GM12878 (cell line): ENCODE results near the gene AEBP1. TPM values are rescaled to one million over a fixed set of nuclear protein-coding genes. Genes with fewer than 3 reads are reported as not detected.

Experiments used
- BMI1 ChIP-seq: fragments of 450-650 bp; IDR thresholded peaks from 2 replicates; pipeline ENCODE4 v1.6.1; 2016; ENCODE audit warnings: mild to moderate bottlenecking, moderate library complexity, borderline replicate concordance
- E4F1 ChIP-seq: fragments of 450-650 bp; IDR thresholded peaks from 2 replicates; pipeline ENCODE4 v1.6.1; 2018; ENCODE audit warnings: borderline replicate concordance, mild to moderate bottlenecking; ENCODE audit not compliant: partially characterized antibody
- HCFC1 ChIP-seq: fragments of 150-350 bp; IDR thresholded peaks from 2 replicates; pipeline ENCODE4 v1.6.1; 2014; ENCODE audit warnings: low read length
- IKZF1 ChIP-seq: fragments of 450-650 bp; conservative IDR thresholded peaks from 2 replicates; pipeline ENCODE4 v1.6.1; 2017; ENCODE audit warnings: antibody characterized with exemption, mild to moderate bottlenecking
- IRF3 ChIP-seq: fragments of 450-650 bp; IDR thresholded peaks from 2 replicates; pipeline ENCODE4 v1.6.1; 2014; ENCODE audit warnings: mild to moderate bottlenecking
- MTA3 ChIP-seq: IDR thresholded peaks from 2 replicates; pipeline ENCODE4 v1.6.1; 2012; ENCODE audit warnings: low read length, inconsistent platforms, borderline replicate concordance
- MYB ChIP-seq: fragments of 150-350 bp; IDR thresholded peaks from 2 replicates; pipeline ENCODE4 v1.6.1; 2014; ENCODE audit warnings: mild to moderate bottlenecking, low read depth, low read length, borderline replicate concordance
- NR2C1 ChIP-seq: fragments of 450-650 bp; IDR thresholded peaks from 2 replicates; pipeline ENCODE4 v1.6.1; 2017; ENCODE audit warnings: antibody characterized with exemption, mild to moderate bottlenecking, moderate library complexity
- PAX5 ChIP-seq: IDR thresholded peaks from 2 replicates; pipeline ENCODE4 v1.6.1; 2011; ENCODE audit warnings: low read depth, low read length, borderline replicate concordance
- PKNOX1 ChIP-seq: fragments of 450-650 bp; IDR thresholded peaks from 2 replicates; pipeline ENCODE4 v1.6.1; 2016; ENCODE audit warnings: mild to moderate bottlenecking
- POLR2AphosphoS2 ChIP-seq: IDR thresholded peaks from 2 replicates; pipeline ENCODE4 v1.6.1; 2011; ENCODE audit warnings: low read depth, mild to moderate bottlenecking, low read length, improper control_type of control experiment, moderate library complexity
- POLR2AphosphoS5 ChIP-seq: IDR thresholded peaks from 2 replicates; pipeline ENCODE4 v1.6.1; 2011; ENCODE audit warnings: mild to moderate bottlenecking, low read length, inconsistent platforms
- RELB ChIP-seq: fragments of 450-650 bp; IDR thresholded peaks from 2 replicates; pipeline ENCODE4 v1.6.1; 2017; ENCODE audit warnings: low read depth, mild to moderate bottlenecking, moderate library complexity
- REST ChIP-seq: IDR thresholded peaks from 2 replicates; pipeline ENCODE4 v1.6.1; 2012; ENCODE audit warnings: mild to moderate bottlenecking, low read depth, low read length
- SMARCA5 ChIP-seq: fragments of 450-650 bp; IDR thresholded peaks from 2 replicates; pipeline ENCODE4 v1.6.1; 2017; ENCODE audit warnings: mild to moderate bottlenecking
- TAF1 ChIP-seq: IDR thresholded peaks from 2 replicates; pipeline ENCODE4 v1.6.1; 2011; ENCODE audit warnings: mild to moderate bottlenecking, low read depth, low read length, borderline replicate concordance
- TBL1XR1 ChIP-seq: IDR thresholded peaks from 2 replicates; pipeline ENCODE4 v1.6.1; 2012; ENCODE audit warnings: low read depth, low read length, improper control_type of control experiment
- TCF12 ChIP-seq: IDR thresholded peaks from 2 replicates; pipeline ENCODE4 v1.6.1; 2011; ENCODE audit warnings: low read depth, mild to moderate bottlenecking, low read length
- TCF3 ChIP-seq: IDR thresholded peaks from 2 replicates; pipeline ENCODE4 v1.6.1; 2012; ENCODE audit warnings: low read depth, mild to moderate bottlenecking, low read length, borderline replicate concordance; ENCODE audit not compliant: insufficient read depth
- polyA plus RNA-seq, 11 experiments: library from polyadenylated mRNA; depleted of rRNA in 4 of 11; unstranded in 6 of 11; stranded (reverse) in 5 of 11; fragments of >200 nt; fragmentation: Nextera tagmentation in 4 of 11; fragmentation: Illumina TruSeq in 1 of 11; extraction: Ambion mirVana in 4 of 11; extraction: Trizol in 1 of 11; gene quantifications; 1 replicate in 1 of 11; 2 replicates in 10 of 11; pipeline versions ENCODE4 v1.2.1 to v1.2.3, GENCODE V29; 2011 to 2016; ENCODE audit warnings: inconsistent platforms in 2 of 11, missing spikeins in 2 of 11, low read depth in 1 of 11
- total RNA-seq, 4 experiments: library from RNA; depleted of rRNA in 3 of 4; stranded (reverse); fragments of >200 nt in 3 of 4; fragmentation: Illumina TruSeq in 1 of 4; extraction: Trizol in 1 of 4; gene quantifications; 2 replicates each; pipeline versions ENCODE4 v1.2.1 to v1.2.3, GENCODE V29; 2013 to 2021

Gene AEBP1
- total and polyA plus RNA-seq, 10 of the 15 experiments (the other 5 are each of a cell fraction or from before 2014, with no cell fraction given) = 0.06 to 0.23 (median 0.11) TPM; not detected in 5

GRCh38 chr7:44123190-44124003 lies 19.3 kb downstream of the AEBP1 start, which contains the start of gene POLD2 (continued):
- TF ChIP-seq E4F1 = peak; percentile 46
- peak; percentile 25; the same call in 1 of the 2 replicates for TF ChIP-seq TAF1
- TF ChIP-seq PAX5 = 0 out of 2 replicates have a peak, but pooled peaks have one; percentile 37
- TF ChIP-seq TCF3 = 0 out of 2 replicates have a peak, but pooled peaks have one; percentile 23
- TF ChIP-seq RELB = 0 out of 2 replicates have a peak, but pooled peaks have one; percentile 16
- peak; percentile 98 for TF ChIP-seq PKNOX1
- TF ChIP-seq REST = no peak
- no peak for TF ChIP-seq MYB
- TF ChIP-seq IRF3 = peak; percentile 73; the same call in 1 of the 2 replicates
- TF ChIP-seq TCF12 = 0 out of 2 replicates have a peak, but pooled peaks have one; percentile 14
- 0 out of 2 replicates have a peak, but pooled peaks have one; percentile 11 for TF ChIP-seq HCFC1
- TF ChIP-seq MTA3 = no peak
- peak; percentile 89 for TF ChIP-seq BMI1
- 0 out of 2 replicates have a peak, but pooled peaks have one; percentile 4 for TF ChIP-seq TBL1XR1
- peak; percentile 53 for TF ChIP-seq IKZF1
- TF ChIP-seq NR2C1 = 0 out of 2 replicates have a peak, but pooled peaks have one; percentile 10
- peak; percentile 31; the same call in 1 of the 2 replicates for TF ChIP-seq SMARCA5
- TF ChIP-seq POLR2AphosphoS5 = peak; percentile 53; the same call in 1 of the 2 replicates
- no peak for TF ChIP-seq POLR2AphosphoS2
